ENCODE results near the gene SLC35E2B.
"Not testable (repeated sequence)": the region's sequence is repeated elsewhere in the genome, so short reads cannot be mapped to it uniquely, and the experiment has no call there.

DNA sequence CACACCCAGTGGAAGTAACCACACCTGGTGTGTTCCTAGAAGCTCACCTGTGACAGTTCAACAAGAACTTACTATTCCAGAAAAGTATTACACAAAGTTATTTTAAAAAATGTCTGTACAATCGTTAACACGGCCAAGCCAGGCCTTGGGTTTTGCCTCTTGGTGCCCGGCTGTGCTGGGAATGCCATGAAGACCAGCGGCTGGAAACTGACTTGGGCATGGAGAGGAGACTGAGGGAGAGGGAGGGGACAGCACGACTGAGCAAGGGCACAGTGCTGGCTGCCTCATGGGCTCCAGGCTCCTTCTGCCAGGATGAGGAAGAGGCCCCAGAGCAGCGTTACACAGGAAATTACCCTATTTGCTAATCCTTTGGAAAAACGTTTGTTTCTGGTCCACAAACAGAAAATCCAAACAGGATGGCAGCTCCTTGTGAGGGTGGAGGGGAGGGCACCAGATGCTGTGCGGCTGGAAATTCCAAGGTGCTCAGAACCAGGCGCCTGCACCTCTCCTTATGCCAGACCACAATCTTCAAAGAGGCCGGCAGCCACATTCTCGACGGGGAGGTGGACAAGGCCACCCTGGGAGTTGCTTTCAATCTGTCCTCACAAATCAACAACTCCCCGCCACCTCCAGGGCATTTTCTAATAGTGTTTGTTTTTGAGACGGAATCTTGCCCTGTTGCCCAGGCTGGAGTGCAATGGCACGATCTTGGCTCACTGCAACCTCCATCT lies 29.6 kb downstream of the SLC35E2B start:
- TF ChIP-seq, protein P1, sequence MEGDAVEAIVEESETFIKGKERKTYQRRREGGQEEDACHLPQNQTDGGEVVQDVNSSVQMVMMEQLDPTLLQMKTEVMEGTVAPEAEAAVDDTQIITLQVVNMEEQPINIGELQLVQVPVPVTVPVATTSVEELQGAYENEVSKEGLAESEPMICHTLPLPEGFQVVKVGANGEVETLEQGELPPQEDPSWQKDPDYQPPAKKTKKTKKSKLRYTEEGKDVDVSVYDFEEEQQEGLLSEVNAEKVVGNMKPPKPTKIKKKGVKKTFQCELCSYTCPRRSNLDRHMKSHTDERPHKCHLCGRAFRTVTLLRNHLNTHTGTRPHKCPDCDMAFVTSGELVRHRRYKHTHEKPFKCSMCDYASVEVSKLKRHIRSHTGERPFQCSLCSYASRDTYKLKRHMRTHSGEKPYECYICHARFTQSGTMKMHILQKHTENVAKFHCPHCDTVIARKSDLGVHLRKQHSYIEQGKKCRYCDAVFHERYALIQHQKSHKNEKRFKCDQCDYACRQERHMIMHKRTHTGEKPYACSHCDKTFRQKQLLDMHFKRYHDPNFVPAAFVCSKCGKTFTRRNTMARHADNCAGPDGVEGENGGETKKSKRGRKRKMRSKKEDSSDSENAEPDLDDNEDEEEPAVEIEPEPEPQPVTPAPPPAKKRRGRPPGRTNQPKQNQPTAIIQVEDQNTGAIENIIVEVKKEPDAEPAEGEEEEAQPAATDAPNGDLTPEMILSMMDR (conservative IDR thresholded peaks at IDR 0.05 in 1 of 2, IDR thresholded peaks at IDR 0.05 in 1 of 2; ENCODE audit: low read depth in 1 of 2, low read length in 2 of 2): not testable (repeated sequence)
- TF ChIP-seq EZH2 (IDR thresholded peaks at IDR 0.05; ENCODE audit: low read length, missing control alignments): not testable (repeated sequence)
